ENCODE results near the gene USP7.

USP7 gene

GRCh38 chr16:8861563-8862308 is 102.0 kb downstream of the USP7 start:
- DNase-seq (ENCODE audit: low spot score): no peak

GRCh38 chr16:8859913-8860881 is 103.5 kb downstream of the USP7 start:
- peak; percentile 65 for DNase-seq (ENCODE audit: low spot score)

GRCh38 chr16:8858994-8859912 is 104.5 kb downstream of the USP7 start:
- DNase-seq (ENCODE audit: low spot score): no peak

- no peak for DNase-seq (ENCODE audit: low spot score)
Measured at GRCh38 chr16:8855972-8856371, 107.7 kb downstream of the USP7 start.

- DNase-seq (ENCODE audit: low spot score): no peak
Measured at GRCh38 chr16:8855051-8855786, 108.5 kb downstream of the USP7 start.

- no peak for DNase-seq (ENCODE audit: low spot score)
Measured at GRCh38 chr16:8854298-8854948, 109.3 kb downstream of the USP7 start.

GRCh38 chr16:8853611-8854010 is 110.1 kb downstream of the USP7 start:
- DNase-seq (ENCODE audit: low spot score): no peak

GRCh38 chr16:8853150-8853549 is 110.6 kb downstream of the USP7 start:
- DNase-seq (ENCODE audit: low spot score): no peak

- DNase-seq (ENCODE audit: low spot score): no peak
Measured at GRCh38 chr16:8852534-8852933, 111.2 kb downstream of the USP7 start.

GRCh38 chr16:8851761-8852403 is 111.8 kb downstream of the USP7 start:
- DNase-seq (ENCODE audit: low spot score): no peak

- peak; percentile 68 for DNase-seq (ENCODE audit: low spot score)
Measured at GRCh38 chr16:8850279-8850885, 113.3 kb downstream of the USP7 start.

GRCh38 chr16:8849411-8850011 is 114.2 kb downstream of the USP7 start:
- DNase-seq (ENCODE audit: low spot score): no peak

GRCh38 chr16:8848939-8849391 is 114.7 kb downstream of the USP7 start:
- DNase-seq (ENCODE audit: low spot score): peak; percentile 83

- DNase-seq (ENCODE audit: low spot score): no peak
Measured at GRCh38 chr16:8848231-8848938, 115.3 kb downstream of the USP7 start.

GRCh38 chr16:8847623-8848022 is 116.1 kb downstream of the USP7 start:
- DNase-seq (ENCODE audit: low spot score): no peak

- DNase-seq (ENCODE audit: low spot score): no peak
Measured at GRCh38 chr16:8847145-8847544, 116.6 kb downstream of the USP7 start.

GRCh38 chr16:8846401-8846932 is 117.2 kb downstream of the USP7 start:
- DNase-seq (ENCODE audit: low spot score): no peak

- DNase-seq (ENCODE audit: low spot score): no peak
Measured at GRCh38 chr16:8845699-8846298, 117.9 kb downstream of the USP7 start.

All from hepatic stellate cell (primary cell).